Mammary epithelial cell (primary cell): ENCODE results near the gene FAM229A.

ENCODE experiments used
- CTCF ChIP-seq, 2 donors: IDR thresholded peaks in 1 of 2; conservative IDR thresholded peaks in 1 of 2; 2 replicates each; pipeline ENCODE4 v1.5.1; 2011 to 2012; ENCODE audit warnings: inconsistent platforms in 2 of 2, low read length in 2 of 2, mild to moderate bottlenecking in 2 of 2, control low read depth in 1 of 2, low read depth in 1 of 2; ENCODE audit not compliant: insufficient read depth in 1 of 2; ENCODE audit errors: extremely low read depth in 1 of 2
- EZH2 ChIP-seq: IDR thresholded peaks from 2 replicates; pipeline ENCODE4 v1.6.1; 2012; ENCODE audit warnings: low read length, inconsistent platforms, borderline replicate concordance

- TF ChIP-seq EZH2 (no peak), CTCF (conservative IDR thresholded peaks at IDR 0.05 in 1 of 2, IDR thresholded peaks at IDR 0.05 in 1 of 2; ENCODE audit: extremely low read depth in 1 of 2, insufficient read depth in 1 of 2, low read depth in 1 of 2, low read length in 2 of 2) (no peak)
Measured at GRCh38 chr1:32372149-32372756, 10.0 kb upstream of the FAM229A start.
